Stimulated activated CD8-positive, alpha-beta memory T cell treated with anti-CD3 and anti-CD28 coated beads, Interleukin-15, amount 100 ng/mL, for 48 hours (primary cell): ENCODE measurements around the gene PNMA1.

Experiments
- DNase-seq, 2 donors: peaks; one replicate each; pipeline ENCODE4 v3.0.0-alpha.2; 2020; ENCODE audit warnings: low read depth in 2 of 2

Gene PNMA1, protein sequence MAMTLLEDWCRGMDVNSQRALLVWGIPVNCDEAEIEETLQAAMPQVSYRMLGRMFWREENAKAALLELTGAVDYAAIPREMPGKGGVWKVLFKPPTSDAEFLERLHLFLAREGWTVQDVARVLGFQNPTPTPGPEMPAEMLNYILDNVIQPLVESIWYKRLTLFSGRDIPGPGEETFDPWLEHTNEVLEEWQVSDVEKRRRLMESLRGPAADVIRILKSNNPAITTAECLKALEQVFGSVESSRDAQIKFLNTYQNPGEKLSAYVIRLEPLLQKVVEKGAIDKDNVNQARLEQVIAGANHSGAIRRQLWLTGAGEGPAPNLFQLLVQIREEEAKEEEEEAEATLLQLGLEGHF

DNA sequence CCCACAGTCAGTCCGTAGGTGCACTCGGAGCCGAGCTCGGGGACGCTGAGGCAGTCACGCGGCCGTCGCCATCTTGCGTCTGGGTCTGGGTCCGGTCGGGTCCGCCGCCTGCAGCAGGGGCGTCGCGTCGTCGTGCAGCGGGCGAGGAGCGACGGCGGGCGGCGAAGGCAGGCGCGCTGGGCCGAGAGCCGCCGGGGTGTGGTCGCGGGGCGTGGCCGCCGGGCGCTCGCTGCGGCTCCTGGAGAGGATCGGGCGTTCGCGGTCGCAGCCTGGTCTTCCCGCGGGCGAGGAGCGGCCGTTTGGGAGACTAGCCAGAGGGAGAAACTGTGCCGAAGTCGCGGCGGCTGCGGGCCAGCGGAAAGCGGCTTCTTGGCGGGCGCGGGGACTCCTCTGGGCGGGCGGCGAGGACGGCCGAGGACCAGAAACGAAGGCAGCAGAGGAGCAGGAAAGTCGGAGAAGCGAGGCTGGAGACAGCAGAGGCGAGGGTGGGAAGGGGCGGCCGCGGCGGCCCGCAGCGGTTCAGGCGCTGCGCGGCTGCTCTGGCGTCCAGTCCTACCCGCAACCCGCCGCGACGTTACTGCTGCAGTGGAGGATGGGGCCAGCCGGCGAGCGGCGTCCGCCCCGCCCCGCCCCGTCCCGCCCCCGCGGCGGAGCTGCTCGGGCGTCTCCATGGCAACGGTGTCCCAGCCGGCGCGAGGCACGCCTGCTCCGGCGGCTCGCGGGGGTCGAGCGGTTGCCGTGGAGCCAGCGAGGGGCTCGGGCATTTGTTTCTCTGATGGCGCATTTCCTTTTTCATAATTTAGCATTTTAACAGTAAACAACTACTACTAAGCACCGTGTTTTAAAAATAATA, at the start of gene PNMA1:
PNMA1 (minus strand) TSS at position 582 of the 853 bp plus-strand sequence. CDS start 745 bp downstream, outside the sequence.
- peak; percentile 83 to 84 for DNase-seq

DNA sequence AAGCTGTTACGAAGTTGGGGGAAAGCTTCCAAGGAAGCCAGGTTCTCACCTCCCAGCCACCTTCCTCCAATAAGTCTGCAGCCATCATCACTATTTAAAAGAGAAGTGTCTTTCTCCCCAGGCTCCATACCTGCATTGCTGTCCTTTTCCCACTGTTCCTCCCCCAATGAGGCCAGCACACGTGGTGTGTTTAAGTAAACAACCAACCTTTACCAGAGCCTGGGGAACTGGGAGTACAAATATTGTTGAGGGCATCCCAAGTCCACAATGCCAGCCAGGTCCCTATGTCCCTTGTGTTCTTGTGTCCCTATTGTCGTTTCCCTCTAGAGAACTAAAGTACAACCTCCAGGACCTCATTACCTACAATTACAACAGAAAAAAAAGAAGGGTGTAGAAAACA, 49.2 kb upstream of the PNMA1 start:
- DNase-seq, result no peak

DNA sequence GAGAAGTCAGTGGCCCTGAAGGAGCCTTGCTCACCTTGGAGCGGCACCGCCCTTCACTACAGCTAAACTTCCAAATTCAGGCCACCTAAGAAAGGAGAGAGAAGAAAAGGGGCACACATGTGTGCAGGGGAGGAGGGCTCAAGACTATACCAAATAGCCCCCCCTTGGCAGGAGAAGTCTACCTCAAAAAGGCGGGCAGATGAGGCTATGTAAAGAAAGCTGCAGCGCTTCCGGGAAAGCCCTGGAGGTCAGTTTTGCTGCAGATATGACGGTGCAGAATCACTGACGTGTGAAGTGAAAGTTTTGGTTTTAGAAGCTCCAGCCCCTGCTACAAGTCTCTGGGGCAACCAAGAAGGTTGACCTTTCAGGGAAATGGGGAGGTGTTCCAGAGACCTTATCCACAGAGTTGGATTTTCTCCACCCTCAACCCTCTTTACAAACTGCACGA, 48.2 kb upstream of the PNMA1 start:
- no peak for DNase-seq

DNA sequence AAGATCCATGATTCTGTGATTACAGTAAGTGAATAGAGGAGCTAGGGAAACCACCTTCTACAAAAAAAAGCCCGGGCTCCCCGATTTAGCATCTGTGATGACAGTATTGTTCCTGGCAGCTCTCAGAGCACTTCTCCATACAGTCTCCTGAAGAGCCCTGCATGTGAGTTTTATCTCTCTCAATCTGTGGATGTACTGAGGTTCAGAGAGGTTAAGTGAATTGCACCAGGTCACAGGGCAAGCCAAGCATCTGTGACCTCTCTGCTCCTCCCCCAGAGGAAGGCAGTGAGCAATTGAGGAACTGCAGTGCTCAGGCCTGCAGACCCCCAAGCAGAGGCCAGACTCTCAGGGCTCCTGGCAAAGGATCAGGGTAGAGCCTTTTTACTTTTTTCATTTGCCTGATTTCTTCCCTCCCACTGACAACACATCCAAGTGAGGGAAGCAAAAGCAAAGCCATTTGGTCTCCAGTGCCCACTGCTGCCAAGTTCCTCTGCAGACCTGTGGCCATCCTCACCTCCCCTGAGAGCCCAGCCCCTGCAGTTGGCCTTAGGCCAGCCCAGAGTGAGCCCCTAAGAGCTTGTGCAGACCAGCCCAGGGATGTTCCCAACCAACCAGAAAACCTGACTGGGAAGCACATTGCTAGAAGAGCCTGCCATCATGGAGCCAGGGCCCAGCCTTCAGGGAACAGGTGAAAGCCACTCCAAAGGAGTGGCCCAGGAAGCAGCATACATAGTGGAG, 47.6 kb upstream of the PNMA1 start:
- DNase-seq, result no peak

DNA sequence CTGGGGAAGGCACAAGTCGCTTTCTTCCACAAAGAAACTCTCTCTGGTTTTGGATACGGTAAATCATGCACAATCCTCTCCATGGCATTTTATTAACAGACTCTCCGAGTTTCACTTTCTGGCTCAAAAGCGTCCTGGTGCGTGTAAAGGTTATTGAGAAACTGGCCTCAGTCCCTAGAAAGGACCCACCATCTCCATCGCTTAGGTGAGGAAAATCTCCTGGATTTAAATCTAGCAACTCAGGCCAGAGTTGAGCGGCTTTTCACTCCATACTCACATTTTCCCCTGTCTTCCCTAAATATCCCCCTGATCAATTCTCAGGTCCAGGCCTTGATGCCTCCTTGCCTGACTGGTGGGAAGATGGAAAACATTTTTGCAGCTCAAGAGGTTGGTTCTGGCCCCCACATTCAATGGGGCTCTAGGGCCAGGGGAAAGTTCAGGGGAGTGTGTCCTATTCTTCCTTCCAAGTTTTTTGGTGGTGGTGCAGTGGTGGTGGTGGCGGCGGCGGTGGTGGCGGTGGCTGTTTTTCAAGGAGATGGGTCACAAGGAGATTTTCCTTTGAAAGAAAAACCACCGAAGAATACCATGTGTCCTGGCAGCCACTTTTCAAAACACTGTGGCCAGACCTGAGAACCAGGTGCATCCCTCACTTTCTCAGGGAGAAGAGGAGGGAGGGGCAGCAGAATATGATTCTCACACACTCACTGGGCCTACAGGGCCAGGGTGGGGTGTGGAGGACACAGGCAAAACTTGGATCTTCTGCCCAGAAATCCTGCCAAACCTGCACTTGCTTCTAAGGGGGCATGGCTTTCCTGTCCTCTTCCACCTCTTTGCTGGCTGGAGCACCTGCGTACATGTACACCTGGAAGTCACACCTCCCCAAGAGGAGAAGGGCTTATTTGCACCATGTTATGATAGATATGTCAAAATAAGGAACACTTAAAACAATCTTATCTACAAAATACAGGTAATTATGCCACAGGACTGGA, 46.7 kb upstream of the PNMA1 start:
- no peak for DNase-seq

DNA sequence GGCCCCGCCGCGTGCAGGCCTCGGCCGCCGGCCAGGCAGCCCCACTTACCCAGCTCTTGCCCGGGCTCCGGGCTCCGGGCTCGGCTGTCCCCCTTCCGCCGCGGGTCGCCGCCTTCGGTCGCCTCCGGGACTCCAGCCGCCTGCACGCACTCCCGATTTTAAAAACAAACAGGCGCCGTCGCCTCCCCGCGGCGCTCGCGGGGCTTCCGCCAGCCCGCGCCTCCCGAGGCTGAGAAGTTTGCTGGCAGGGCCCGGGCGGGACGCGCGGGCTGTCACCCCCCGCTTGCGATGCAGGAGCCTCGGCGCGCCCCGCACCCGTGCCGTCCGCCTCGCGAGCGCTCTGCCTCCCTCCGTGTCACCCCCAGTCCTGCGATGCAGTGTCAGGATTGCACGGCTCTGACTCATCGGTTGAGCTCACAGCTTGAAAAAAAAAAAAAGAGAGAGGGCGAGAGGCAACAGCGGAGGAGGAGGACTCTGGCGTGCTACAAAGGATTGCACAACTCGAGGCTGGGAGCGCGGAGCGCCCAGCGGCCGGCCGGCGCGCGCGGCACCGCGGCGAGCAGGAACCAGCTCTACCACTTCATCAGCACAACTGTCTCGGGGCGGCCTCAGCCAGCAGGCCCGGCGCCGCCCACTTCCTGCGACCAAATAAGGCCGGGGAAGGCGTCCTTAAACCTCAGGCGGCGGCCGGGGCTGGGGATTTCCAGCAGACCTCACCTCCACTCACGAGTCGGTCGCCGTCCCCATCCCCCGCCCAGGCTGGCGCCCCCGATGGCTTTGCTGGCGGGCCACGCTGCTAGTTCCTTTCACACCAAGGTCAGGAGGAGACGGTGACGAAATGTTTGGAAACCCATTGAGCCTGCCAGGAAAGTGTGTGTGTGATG, 45.8 kb upstream of the PNMA1 start:
- DNase-seq, result peak; percentile 97 to 98

DNA sequence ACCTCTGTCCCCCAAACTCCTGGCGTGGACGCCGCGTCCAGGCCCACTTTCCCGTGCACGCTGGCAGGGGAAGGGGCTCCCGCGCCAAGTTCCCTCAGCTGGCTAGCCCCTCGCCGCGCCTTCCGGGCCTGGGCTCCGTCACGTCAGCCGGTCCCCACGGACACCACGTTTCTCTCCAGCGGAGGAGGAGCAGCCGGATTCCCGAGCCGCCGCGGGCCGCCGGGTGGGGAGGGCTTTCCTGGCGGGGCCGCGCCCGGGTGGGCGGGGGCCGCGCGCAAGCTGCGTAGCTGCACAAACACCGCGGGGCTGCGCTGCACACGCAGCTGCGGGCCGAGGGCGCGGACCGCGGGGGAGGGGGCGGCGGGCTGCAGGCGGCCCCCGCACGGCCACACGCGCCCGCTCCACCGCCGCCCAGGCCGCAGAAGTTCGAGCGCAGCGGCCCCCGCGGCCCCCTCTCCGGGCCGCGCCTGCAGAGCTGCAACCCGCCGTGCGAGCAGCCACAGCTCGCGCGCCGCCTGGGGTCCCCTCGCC, 45.1 kb upstream of the PNMA1 start:
- DNase-seq, result no peak

DNA sequence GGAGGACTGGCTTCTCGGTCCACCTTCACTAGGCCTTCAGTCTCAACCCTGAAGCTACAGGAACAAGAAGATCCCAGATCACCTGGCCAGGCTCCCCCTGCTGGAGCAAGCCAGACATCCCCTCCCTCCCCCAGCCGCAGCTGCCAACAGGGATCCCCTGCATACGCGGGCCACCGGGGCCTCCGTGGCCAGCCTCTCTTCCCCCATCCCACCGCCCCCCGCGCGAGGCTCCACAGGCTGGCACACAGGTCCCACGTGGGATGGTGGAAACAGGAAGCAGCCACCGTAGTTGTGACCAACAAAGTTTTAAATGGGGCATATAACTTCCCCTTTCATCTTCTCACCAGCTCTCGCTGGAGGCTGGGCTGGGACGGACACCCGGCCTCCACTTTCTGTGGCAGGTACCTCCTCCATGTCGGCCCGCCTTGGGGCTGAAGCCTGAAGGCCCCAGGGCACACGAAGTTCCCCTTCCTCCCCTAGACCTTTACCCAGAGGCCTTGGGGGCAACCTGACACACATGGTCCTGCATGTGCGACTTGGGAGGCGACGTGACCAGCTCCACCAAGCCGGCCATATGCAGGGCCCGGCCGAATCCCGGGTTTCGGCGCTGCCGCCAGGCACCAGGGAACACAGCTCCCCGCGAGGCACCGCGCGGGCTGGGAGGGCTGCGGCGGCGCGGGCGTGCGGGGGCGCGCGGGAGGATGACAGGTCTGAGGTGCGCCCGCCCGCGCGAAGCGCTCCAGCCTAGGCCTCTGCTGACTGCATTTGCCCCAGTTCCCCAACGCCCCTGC, 44.4 kb upstream of the PNMA1 start:
- peak in 1 of 2 donors; percentile 58 for DNase-seq

DNA sequence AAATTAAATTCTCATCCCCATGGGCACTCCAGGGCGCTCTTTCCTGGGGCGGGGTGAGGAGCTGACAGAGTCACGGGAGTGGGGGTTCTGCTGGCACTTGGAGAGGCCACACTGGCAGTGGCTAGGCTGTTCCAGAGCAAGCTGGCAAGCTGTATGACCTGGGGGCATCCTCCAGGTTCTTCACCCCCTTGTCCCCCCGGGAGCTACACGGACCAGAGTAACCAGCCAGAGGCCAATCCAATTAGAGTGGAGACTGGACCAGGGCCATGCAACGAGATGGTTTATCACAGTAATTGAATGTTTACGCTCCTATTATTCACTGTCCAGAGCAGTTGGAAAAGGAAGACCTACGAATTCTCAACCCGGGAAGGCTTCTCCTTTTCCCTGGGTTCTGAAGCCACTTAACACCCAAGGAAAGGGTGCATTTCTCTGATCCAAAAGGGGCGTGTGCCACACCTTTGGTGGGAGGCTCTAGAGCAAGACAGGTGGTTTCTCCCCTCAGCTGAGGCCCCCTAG, 43.8 kb upstream of the PNMA1 start:
- no peak for DNase-seq

DNA sequence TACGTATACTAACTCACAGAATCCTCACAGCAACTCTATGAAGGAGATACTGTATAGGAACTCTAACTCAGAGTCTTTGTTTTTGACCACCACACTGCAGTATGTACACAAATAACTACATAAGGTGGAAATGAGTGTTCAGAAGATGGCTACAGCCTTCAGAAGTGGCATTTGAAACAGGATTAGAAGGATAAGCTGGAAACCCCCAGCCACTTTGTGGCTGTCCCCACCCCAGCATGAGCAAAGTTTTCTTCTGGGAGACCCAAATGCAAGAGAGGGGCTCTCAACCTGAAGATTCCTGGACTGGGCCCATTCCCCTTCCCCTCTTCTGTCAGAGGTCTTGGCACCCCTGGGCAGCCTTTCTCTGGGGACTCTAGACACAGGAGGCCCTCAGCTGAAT, 43.2 kb upstream of the PNMA1 start:
- no peak for DNase-seq

DNA sequence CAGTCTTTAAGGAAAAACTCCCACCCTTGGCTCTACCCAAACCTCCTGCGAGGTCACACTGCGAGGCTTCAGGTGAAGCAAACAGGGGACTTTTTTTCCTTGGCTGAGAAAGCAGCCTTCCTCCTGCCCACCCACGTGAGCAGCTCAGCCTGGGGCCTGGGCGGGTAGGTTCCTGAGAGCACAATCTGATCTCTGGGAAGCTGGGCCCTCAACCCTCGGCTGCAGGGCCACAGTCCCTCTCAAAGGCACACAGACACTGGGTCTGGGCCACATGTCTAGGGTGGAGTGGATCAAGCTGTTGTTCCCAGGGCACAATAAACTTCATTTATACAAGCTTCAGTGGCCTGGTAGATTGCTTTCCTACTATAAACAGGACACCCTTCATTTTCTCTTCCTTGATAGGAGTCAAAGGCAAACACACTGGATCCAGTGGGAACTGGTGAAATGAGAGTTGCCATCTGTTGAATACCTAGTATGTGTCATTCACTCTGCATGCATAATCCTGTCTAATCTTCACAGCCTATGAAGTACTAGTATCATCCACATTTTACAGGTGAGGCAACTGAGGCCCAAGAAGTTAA, 41.3 kb upstream of the PNMA1 start:
- no peak for DNase-seq

DNA sequence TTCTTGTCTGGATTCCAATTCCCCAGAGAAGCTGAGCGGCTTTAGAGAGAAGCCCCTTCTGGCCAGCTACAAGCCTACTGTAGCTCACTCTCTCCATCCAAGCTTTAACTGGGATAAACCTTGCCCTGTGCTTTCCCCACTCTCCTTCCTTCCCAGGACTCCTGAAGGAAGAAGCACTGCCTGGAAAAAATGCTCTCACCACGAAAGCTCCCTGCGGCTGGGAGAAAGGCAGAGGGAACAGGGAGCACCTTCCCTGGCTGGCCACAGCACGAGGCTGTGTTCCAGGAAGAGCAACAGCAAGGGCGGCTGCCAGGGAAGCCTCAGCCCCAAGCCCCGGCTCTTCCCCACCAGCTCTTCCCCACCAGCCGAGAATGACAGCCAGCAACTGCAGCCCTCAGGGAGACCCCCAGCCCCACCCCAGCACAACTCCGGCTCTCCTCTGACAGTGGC, 40.8 kb upstream of the PNMA1 start:
- no peak for DNase-seq

DNA sequence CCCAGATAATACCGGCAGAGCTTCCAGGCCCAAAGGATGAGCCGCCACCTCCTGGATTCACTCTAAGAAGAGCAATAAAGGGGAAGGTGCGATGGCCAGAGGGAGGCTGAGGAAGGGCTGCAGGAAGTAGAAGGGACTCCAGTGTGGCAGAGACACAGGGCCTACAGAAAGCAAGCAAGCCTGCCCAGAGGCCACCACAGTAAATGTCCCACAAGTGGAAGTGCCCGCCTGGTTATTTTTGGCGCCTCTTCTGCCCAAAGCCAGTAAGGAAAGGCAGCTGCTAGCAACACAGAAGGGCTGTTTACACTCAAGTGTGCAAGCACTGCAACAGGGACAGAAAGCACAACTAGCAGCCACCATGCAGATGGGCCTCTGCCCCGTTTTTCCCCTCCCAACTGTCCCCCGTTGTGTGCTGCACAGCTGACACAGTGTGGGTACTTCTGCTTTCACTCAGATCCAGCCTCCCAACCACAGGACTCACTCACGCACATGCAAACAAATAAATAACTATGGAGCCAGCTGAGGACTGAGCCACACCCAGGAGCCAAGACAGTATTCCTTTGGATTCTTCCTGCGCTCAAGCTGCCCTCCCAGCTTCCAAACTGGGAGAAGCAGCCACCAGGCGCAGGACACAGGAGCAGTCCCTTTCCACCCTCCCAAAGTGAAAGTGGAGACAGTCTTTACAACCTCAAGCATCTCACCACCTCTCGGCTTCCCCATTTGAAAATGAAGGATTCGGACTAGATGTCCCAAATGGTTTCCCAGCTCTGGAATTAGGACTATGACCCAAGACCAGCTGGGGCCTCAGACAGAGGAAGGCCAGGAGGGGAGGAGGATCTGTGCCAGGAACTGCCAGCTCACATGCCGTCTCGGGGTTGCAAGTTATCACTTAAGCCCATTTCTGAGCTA, 40.0 kb upstream of the PNMA1 start:
- DNase-seq, result no peak

DNA sequence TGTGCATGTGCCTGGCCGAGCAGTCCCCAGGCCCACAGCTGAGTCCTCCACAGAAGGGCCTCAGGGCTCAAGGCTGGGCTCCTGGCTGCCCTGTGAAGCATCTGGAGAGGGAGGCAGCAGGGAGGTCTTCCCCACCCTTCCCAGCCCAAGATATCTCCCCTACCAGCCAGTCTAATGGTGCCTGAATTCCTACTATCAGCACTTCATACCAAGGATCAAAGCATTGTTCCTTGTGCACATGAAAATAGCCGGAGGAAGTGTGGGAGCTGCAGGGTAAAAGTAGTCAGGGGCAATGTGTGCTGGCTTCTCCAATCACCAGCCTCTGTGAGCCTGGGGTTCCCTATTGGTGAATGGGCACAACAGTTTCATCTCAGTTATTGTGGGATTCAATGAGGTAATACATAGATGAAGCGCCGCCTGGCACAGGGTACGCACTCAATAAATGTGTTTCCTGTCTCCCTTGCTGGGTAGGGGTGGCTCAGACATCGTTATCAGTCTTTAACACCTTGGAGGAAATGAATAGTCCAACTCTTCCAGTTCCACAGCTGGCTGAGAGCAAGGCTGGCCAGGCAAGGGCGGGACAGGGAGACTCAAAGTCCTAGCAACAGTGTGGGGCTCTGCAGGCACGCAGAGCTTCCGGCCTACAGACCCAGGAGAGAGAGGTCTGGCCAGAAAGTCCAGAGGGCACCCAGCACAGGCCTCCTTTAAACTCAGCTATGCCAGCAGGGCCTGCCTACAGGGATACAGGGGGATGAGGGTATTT, 39.1 kb upstream of the PNMA1 start:
- DNase-seq, result no peak

DNA sequence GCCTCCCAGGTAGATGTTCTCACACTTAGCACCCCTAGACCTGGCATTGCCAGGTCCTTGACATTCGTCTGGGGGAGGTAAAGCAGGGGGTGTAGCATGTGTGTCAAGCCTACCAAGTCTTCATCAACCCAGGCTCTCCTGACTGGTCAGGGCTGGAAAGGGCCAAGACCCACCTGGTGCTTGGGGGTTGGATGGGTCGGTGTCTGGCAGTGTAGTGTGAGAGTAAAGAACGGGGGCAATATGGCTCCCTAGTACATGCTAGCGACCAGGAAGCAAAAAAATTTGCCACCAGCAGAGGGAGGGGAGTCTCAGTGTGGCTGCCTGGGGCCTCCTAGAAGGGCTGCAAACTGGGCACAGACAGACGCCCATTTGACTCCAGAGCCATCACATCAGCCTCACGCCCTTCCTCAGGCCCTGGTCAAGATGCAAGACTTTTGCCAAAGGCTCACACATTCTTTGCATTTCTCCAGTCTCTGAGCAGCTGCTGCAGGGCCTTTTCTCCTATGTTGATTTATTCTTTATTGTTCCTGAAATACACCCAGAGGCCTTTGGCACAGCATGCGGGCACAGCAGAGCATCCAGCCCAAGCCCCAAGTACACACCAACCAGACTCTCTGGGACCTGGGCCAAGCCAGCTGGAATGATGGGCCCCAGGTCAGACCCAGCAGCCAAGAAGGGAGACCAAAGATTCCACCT, 38.3 kb upstream of the PNMA1 start:
- DNase-seq, result no peak
